Measurements from ENCODE around the gene IPO13. TPM values are rescaled to one million over a fixed set of nuclear protein-coding genes. Genes with fewer than 3 reads are reported as not detected.

IPO13 gene
- total RNA-seq, 4 donors from 2014 or later, result 81.9 to 171 (median 105) TPM

DNA sequence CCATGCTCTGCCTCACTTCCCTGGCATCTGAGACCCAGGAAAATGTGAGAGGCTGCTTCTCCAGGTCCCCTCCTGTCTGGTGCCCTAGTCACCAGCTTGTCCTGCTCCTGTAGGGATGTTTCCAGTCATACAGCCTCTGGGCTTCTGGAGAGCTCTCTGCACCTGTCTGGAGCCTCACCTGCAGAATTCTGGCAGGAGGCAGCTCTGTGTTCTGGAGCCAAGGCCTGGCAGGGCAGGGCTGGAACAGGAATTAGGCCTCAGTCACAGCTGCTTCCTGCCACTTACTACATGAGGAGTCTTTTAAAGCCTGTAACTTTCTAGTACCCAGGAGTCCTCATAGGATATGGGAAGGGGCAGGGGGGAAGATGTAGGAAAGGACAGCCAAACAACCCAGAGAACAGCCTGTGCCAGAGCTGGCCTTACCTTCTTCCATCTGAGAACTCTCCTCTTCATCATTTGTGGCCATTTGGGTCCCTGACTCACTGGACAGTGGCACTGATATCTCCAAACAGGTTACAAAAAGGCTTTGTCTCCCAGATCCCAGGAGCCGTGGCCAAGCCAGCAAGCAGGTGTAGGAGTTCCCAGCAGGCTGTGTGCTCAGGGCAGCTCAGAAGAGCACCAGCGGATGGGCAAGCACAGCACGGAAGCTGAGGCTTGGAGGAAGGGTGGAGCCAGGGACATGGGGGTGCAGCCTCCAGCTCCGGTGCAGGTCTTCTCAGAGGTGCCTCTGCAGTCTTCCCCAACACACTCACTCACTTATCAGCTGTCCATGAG is 44.5 kb upstream of the IPO13 start:
- Histone ChIP-seq H3K4me1 (no peaks in the 10 kb centered on the region), H3K9me3 (no peaks in the 10 kb centered on the region), H3K36me3 (peaks cover 0 to 21% of the 10 kb centered on the region in 2 donors), H3K27me3 (no peaks in the 10 kb centered on the region), H3K4me3 (no peak overlapping the region), H3K27ac (no peak overlapping the region)
- intact Hi-C loops (cut with DNase I; ENCODE audit: low total_unique reads) (no loop called here), in situ Hi-C loops (cut with MboI; ENCODE audit: low sequenced_read_pairs in 4 of 4) (no loop called here)
- ATAC-seq (no peak), DNase-seq (no peak)
- TF ChIP-seq, protein P1, sequence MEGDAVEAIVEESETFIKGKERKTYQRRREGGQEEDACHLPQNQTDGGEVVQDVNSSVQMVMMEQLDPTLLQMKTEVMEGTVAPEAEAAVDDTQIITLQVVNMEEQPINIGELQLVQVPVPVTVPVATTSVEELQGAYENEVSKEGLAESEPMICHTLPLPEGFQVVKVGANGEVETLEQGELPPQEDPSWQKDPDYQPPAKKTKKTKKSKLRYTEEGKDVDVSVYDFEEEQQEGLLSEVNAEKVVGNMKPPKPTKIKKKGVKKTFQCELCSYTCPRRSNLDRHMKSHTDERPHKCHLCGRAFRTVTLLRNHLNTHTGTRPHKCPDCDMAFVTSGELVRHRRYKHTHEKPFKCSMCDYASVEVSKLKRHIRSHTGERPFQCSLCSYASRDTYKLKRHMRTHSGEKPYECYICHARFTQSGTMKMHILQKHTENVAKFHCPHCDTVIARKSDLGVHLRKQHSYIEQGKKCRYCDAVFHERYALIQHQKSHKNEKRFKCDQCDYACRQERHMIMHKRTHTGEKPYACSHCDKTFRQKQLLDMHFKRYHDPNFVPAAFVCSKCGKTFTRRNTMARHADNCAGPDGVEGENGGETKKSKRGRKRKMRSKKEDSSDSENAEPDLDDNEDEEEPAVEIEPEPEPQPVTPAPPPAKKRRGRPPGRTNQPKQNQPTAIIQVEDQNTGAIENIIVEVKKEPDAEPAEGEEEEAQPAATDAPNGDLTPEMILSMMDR (IDR thresholded peaks at IDR 0.05 in 4 of 5, conservative IDR thresholded peaks at IDR 0.05 in 1 of 5), result no peak
- no peak for TF ChIP-seq POLR2A (IDR thresholded peaks at IDR 0.05)

DNA sequence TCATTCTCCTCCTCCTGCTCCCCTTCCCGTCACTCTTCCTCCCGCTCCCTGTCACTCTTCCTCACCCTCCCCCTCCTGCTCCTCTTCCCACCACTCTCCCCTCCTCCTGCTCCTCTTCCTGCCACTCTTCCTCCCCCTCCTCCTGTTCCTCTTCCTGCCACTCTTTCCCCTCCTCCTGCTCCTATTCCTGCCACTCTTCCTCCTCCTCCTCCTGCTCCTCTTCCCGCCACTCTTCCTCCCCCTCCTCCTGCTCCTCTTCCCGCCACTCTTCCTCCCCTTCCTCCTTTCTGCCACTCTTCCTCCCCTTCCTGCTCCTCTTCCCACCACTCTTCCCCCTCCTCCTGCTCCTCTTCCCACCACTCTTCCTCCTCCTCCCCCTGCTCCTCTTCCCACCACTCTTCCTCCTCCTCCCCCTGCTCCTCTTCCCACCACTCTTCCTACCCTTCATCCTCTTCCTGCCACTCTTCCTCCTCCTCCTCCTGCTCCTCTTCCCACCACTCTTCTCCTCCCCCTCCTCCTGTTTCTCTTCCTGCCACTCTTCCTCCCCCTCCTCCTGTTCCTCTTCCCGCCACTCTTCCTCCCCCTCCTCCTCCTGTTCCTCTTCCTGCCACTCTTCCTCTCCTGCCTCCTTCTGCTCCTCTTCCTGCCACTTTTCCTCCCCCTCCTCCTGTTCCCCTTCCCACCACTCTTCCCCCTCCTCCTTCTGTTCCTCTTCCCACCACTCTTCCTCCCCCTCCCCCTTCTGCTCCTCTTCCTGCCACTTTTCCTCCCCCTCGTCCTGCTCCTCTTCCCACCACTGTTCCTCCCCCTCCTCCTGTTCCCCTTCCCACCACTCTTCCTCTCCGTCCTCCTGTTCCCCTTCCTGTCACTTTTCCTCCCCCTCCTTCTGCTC is 41.8 kb upstream of the IPO13 start:
- no peak for DNase-seq

DNA sequence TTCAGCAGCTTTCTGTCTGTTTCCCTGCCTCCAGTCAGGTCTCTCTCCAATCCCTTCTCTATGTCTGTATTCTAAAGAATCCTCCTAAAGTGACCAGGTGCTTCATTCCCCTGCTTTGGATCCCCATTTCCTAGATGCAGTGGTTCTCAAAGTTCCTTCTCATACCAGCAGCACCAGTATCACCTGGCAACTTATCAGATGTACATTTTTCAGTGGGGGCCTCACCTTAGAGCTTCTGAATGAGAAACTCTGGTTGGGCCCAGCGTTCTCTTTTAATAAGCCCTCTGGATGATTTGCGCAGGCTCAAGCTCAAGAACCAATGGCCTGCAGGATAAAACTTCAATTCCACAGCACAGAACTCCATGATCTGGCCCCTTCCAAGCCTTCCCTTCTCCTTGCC is 38.5 kb upstream of the IPO13 start:
- Histone ChIP-seq H3K4me3 (no peak overlapping the region), H3K36me3 (peaks cover 0 to 13% of the 10 kb centered on the region in 2 donors), H3K27me3 (no peaks in the 10 kb centered on the region), H3K27ac (no peak overlapping the region), H3K9me3 (no peaks in the 10 kb centered on the region), H3K4me1 (no peaks in the 10 kb centered on the region)
- in situ Hi-C loops (cut with MboI; ENCODE audit: low sequenced_read_pairs in 4 of 4) (no loop called here), intact Hi-C loops (cut with DNase I; ENCODE audit: low total_unique reads) (no loop called here)
- ATAC-seq (no peak), DNase-seq (no peak)
- TF ChIP-seq, protein P1 (IDR thresholded peaks at IDR 0.05 in 4 of 5, conservative IDR thresholded peaks at IDR 0.05 in 1 of 5), result no peak
- no peak for TF ChIP-seq POLR2A (IDR thresholded peaks at IDR 0.05)

More for the DNA sequence above, 41.8 kb upstream of the IPO13 start:
- Histone ChIP-seq H3K27me3 (no peaks in the 10 kb centered on the region), H3K9me3 (no peaks in the 10 kb centered on the region), H3K36me3 (peaks cover 0 to 10% of the 10 kb centered on the region in 2 donors), H3K27ac (no peak overlapping the region), H3K4me3 (no peak overlapping the region), H3K4me1 (no peaks in the 10 kb centered on the region)
- intact Hi-C loops (cut with DNase I; ENCODE audit: low total_unique reads), result no loop called here
- ATAC-seq, result no peak
- in situ Hi-C loops (cut with MboI; ENCODE audit: low sequenced_read_pairs in 4 of 4), result no loop called here
- TF ChIP-seq, protein P1 (IDR thresholded peaks at IDR 0.05 in 4 of 5, conservative IDR thresholded peaks at IDR 0.05 in 1 of 5), result no peak
- TF ChIP-seq POLR2A (IDR thresholded peaks at IDR 0.05), result no peak

DNA sequence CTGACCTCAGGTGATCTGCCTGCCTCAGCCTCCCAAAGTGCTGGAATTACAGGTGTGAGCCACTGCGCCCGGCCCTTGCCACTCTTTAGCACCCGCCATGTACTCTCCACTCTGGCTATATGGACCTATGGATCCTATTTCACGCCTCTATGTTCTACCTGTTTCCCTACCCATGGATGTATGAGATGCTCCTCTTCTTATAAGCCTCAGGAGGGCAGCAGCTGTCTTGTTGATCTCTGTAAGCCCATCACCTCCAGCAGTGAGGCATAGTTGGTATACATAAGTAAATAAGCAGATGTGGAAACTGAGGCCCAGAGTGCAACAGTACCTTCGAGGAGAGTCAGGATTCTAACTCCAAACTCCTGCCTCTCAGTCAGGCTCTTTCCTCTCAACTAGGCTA is 37.9 kb upstream of the IPO13 start:
- Histone ChIP-seq H3K9me3 (no peaks in the 10 kb centered on the region), H3K4me3 (no peak overlapping the region), H3K4me1 (no peaks in the 10 kb centered on the region), H3K27ac (no peak overlapping the region), H3K36me3 (peaks cover 0 to 13% of the 10 kb centered on the region in 2 donors), H3K27me3 (no peaks in the 10 kb centered on the region)
- no peak for DNase-seq
- intact Hi-C loops (cut with DNase I; ENCODE audit: low total_unique reads), result no loop called here
- in situ Hi-C loops (cut with MboI; ENCODE audit: low sequenced_read_pairs in 4 of 4), result no loop called here
- ATAC-seq, result no peak
- TF ChIP-seq, protein P1 (IDR thresholded peaks at IDR 0.05 in 4 of 5, conservative IDR thresholded peaks at IDR 0.05 in 1 of 5), result no peak
- TF ChIP-seq POLR2A (IDR thresholded peaks at IDR 0.05), result no peak

Measured in gastrocnemius medialis (tissue), 4 donors.